Spleen (tissue), 7 donors: ENCODE data around the gene TMSB4X.
A peak's percentile ranks its signal among the peaks of the same experiment; 100 is the strongest.

ENCODE experiments used
- POLR2AphosphoS5 ChIP-seq, 3 donors: sonication (generic); formaldehyde crosslinking; IDR thresholded peaks; one replicate each; pipeline ENCODE4 v1.5.1; 2017; ENCODE audit warnings: antibody characterized with exemption in 3 of 3
- TF ChIP-seq, protein P1 (sequence below), 11 experiments: fragments of 200-600 bp in 7 of 11; fragments of 450-650 bp in 4 of 11; sonication (generic) in 4 of 11; IDR thresholded peaks in 8 of 11; conservative IDR thresholded peaks in 3 of 11; 1 replicate in 7 of 11; 2 replicates in 4 of 11; pipeline versions ENCODE4 v1.4.0 to v1.8.0; 2016 to 2021; ENCODE audit warnings: antibody characterized with exemption in 11 of 11, inconsistent platforms in 4 of 11, mild to moderate bottlenecking in 1 of 11
- donor health status: DM: no; HTN: no; CAD: no; lungs with moderate emphysema.
- donor health status: DM: no; HTN: no; CAD: no.
- donor health status: DM: no; HTN: no; CAD: no.

- TF ChIP-seq, protein P1, sequence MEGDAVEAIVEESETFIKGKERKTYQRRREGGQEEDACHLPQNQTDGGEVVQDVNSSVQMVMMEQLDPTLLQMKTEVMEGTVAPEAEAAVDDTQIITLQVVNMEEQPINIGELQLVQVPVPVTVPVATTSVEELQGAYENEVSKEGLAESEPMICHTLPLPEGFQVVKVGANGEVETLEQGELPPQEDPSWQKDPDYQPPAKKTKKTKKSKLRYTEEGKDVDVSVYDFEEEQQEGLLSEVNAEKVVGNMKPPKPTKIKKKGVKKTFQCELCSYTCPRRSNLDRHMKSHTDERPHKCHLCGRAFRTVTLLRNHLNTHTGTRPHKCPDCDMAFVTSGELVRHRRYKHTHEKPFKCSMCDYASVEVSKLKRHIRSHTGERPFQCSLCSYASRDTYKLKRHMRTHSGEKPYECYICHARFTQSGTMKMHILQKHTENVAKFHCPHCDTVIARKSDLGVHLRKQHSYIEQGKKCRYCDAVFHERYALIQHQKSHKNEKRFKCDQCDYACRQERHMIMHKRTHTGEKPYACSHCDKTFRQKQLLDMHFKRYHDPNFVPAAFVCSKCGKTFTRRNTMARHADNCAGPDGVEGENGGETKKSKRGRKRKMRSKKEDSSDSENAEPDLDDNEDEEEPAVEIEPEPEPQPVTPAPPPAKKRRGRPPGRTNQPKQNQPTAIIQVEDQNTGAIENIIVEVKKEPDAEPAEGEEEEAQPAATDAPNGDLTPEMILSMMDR (IDR thresholded peaks at IDR 0.05 in 8 of 11, conservative IDR thresholded peaks at IDR 0.05 in 3 of 11) = no peak
- peak in 2 of 3 donors; percentile 52 to 53 for TF ChIP-seq POLR2AphosphoS5 (IDR thresholded peaks at IDR 0.05)
These were observed 1.2 kb downstream of the TMSB4X start for GRCh38 chrX:12975991-12976558.
